Stimulated activated CD4-positive, alpha-beta T cell treated with anti-CD3 and anti-CD28 coated beads, TNF-alpha, amount 100 ng/mL, for 24 hours (primary cell): Measurements from ENCODE around the gene PTH1R.
A peak's percentile ranks its signal among the peaks of the same experiment; 100 is the strongest.

ENCODE experiments used
- DNase-seq, 3 experiments: peaks; one replicate each; pipeline ENCODE4 v3.0.0-alpha.2; 2020; ENCODE audit warnings: low read depth in 3 of 3

PTH1R gene

DNA sequence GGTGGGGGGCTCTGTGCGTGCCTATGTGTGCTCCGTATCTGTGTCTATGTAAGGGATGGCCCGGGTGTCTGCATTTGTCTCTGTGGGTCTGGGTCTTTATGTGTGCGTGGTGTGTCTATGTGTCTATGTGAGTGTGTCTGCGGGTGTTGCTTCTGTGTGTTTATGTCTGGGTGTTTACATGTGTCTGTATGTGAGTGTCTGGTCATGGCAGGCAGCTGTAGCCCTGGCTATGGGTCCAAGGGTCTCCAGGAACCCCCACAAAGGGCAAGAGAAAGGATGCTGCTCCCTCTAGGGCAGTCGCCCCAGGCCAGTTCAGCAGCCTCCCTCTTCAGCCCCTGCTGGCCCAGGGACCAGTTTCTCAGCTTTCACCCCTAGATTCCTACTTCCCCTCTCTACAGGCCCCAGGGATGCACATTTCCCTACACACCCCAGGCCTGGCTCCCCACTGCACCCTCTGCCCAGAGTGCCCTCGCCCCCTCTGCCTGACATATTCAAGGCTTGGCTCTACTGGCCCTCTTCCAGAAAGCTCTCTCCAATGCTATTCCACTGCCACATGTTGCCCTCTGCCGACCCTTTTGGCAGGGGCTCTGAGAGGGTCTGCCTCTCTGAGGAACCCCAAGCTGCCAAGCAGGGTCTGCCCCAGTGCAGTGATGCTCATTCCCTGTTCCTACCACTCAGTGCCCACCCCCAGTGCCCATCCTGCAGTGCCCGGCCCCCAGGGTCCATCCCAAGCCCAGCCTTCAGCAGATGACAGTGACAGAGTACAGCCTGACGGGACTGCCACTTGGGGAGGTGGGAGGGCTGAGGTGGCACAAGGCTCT lies 13.2 kb upstream of the PTH1R start:
- DNase-seq = no peak

DNA sequence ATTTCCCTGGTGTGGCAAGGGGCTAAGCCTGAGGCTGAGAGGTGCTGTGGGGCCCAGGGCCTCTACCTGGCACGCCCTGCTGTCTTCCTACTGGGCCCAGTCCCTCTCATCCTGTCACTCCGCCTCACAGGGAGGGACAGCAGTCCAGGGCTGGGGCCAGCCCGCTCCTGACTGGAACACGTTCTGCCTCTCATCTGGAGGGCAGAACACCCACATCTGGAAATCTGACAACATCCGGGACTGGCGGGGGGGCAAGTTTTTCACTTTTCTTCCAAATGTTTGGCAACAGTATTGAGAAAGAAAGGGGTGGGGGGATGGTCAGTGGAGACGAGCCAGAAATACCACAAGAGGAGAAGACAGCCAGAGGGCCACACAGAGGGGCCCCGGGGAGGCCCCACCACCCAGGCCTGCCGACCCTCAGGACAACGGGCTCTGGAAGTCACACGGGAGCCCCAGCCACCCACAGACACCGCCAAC lies 12.5 kb upstream of the PTH1R start:
- no peak for DNase-seq

GRCh38 chr3:46865546-46865945 lies 12.0 kb upstream of the PTH1R start:
- DNase-seq = no peak

GRCh38 chr3:46866032-46866595 lies 11.4 kb upstream of the PTH1R start:
- DNase-seq = no peak

GRCh38 chr3:46866720-46867549 lies 10.6 kb upstream of the PTH1R start:
- DNase-seq = peak; percentile 67 to 80 (median 74)

- no peak for DNase-seq
Measured at GRCh38 chr3:46867550-46867898, 10.0 kb upstream of the PTH1R start.

DNA sequence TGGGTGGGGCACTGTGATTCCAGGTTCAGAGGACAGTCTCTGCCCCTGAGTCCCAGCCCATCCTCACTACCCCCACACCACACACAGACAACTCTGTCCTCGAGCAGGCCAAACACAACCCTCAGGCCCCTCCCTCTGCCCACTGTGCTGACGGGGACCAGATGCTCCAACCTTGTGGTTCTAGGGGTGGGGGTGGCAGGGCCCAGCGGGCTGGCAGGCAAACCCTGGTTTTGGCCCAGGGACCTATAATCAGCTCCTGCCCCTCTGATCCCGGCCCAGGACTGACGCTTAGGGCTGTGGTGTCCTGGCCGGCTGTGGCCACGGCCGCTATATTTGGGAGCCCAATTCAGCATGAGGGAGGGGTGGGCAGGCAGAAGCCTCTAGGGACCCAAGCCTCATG lies 9.2 kb upstream of the PTH1R start:
- no peak for DNase-seq

DNA sequence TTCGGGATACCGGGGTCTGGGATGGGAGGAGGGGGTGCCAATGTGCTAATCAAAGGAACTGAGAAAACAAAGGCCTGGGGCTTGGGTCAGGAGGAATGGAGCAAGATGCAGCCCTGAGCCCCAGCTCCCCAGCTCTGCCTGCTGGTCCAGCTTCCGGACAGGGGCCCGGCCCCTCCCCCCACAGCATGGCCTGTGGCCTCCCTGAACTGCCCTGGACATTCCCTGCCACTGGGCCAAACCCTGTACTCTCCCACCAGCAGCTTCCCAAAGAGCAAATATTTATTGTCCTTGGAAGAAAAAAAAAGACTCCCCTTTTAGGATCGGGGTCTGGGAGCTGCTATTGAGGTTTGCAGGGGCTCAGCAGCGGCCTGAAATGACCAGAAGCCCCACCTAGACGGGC lies 8.6 kb upstream of the PTH1R start:
- DNase-seq = no peak

DNA sequence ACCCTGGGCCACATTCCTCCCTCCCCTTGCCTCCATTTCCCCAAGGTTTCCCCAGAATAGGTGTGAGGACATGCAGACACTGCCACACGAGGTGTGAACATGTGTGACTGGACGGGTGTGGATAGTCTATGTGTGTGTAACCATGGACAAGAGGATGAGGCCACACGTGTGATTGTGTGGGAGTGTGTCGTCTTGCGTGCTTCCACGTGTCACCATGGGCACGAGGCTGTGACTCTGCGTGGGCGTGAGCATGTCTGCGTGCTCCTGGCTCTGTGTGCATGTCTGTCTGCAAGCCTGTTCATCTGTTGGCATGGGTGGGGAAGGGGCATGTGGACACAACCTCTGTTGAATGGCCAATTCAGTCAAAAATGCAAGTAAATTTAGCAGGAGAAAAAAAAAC lies 8.1 kb upstream of the PTH1R start:
- DNase-seq = no peak

DNA sequence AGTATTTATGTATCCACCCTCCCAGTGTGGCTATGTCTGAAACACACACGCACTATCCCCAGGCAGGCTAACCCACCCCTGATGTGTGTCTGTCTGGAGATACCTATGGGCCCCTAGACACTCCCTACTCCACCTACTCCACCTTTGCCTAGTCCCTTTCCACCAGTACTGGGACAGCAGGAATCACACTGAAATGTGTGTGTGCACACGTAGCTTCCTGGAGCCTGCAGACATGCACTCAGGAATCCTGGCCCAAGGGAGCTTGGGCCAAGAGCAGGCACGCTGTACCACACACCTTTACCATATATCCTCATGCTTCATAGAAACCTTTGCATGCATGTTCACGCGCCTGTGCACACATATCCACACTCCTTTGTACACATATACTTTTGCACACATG lies 6.9 kb upstream of the PTH1R start:
- no peak for DNase-seq

DNA sequence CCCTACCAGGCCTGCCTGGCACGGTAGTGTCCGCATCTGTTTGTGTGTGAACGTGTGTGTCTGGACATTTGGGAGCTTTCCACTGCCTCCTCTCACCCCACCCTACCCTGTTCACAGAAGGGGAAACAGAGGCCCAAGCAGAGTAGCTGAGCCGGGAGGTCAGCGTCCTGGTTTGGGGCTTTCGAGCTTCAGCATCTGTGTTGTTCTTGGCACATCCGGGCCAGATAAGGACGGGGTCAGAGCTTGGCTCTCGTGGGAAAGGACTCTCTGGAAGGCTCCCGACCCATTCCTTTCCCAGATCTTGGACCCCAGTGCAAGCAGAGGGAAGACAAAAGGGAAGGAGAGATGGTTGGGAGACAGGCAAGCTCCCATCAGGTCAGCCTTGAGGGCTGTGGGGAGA lies 6.3 kb upstream of the PTH1R start:
- no peak for DNase-seq

- no peak for DNase-seq
Measured at GRCh38 chr3:46873521-46873920, 4.0 kb upstream of the PTH1R start.

DNA sequence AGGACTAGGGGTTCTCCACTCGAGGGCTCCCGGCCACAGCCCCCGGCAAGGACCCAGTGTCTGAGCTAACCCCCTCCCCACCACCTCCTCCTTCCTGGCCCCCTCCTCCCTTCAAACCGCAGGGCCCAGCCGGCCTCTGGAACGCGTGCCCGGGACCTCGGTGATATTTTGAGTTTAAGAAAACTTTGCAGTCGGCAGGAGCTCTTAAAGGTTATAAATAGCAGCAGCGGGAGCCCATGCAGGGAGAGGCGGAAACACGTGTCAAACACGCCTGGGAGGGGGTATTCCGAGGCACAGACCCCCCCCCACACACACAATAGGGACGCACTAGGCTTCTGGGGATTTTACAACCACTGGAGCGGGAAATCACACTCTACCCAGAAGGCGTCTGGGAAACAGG lies 3.1 kb upstream of the PTH1R start:
- no peak for DNase-seq

DNA sequence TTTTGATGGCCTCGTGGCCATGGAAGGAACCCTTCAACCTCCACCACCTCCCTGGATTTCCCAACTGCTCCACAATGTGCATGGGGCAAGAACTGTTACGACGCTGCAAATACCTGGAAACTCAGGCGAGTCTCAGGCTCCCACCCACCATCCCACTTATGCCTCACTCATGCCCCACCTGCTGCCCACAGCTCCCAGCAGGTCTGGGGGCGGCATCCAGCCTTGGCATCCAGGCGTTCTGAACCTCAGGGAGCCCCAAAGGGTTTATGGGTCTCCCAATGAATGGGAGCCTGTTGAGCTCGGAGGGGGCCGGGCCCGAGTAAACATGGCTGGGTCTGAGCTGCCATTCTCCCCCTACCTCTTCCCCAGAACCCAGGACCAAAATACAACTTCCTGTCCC lies 2.0 kb upstream of the PTH1R start:
- no peak for DNase-seq

DNA sequence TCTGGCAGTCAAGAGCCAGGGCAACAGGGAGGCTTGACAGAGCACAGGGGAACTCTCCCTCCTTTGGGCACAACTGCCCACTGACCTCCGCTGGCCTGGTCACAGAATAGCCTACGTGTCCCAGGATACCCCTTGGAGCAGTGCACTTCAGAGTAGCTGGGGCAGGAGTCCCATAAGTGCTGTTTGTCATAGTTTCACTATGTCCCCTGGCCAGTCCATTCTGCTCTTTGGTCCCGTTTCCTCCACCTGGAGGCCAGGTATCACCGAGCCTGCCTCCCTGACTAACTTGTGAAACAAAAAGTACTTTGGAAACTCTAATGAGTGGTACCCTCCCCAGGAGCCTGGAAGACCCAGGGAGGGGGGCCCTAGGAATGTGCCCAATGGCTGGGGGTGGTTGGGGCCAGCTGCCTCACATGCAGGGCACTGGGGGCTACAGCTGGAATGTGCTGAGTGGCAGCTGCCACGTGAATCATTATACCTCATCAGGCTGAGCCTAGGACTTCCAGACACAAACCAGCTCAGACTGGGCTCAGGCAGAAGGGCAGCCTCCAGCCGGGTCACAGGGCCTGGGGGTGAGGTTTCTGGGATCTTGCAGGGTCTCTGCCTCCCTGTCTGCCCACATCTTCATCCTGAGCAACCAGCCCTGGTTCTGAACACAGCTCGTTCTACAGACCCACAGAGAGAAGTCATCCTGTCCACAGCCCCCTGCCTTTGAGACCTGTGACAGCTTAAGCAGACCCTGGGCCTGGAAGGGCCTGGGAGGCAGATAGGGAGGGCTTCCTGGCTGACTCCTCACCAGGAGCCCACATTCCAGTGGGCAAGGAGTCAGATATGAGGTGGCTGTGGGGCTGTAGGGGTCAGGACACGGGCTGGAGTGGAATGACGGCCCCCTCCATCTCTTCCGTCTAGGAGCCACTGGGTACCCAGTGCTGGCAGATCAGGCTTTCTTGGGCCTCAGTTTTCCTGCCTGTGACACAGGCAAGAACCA lies 914 bp upstream of the PTH1R start:
- no peak for DNase-seq

GRCh38 chr3:46878781-46879436 lies 1.4 kb downstream of the PTH1R start:
- no peak for DNase-seq

DNA sequence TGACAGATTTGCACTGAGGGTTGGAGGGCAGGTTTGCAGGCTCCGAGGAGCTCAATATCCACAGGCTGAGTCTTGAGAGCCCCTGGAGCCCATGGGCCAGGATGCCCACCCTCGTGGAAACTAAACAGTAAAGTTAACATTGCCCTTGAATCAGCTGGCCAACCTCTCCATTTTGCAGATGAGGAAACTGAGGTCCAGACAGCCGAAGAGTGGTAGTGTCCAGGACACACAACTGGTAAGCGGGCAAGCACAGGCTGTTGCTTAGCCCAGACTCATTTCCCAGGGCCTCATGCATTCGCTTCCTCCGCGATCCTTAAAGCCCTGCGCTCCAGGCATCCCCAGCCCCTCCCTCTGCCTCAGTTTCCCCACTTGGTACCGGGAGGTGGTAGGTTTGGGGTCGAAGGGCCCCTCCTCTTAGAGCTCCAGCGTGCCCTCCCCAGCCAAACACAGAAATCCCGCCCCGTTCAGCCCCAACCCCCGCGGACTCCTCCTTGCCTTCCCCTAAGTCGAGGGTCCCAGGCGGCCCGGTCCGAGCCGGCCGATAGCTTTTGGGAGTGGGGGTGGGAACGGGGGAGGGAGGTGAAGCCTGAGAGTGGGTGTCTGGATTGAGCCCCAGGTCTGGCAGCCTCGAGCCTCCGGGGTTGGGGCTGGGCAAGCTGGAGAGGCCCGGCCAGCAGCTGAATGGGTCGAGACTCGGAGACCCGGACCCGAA lies 3.5 kb downstream of the PTH1R start:
- no peak for DNase-seq

DNA sequence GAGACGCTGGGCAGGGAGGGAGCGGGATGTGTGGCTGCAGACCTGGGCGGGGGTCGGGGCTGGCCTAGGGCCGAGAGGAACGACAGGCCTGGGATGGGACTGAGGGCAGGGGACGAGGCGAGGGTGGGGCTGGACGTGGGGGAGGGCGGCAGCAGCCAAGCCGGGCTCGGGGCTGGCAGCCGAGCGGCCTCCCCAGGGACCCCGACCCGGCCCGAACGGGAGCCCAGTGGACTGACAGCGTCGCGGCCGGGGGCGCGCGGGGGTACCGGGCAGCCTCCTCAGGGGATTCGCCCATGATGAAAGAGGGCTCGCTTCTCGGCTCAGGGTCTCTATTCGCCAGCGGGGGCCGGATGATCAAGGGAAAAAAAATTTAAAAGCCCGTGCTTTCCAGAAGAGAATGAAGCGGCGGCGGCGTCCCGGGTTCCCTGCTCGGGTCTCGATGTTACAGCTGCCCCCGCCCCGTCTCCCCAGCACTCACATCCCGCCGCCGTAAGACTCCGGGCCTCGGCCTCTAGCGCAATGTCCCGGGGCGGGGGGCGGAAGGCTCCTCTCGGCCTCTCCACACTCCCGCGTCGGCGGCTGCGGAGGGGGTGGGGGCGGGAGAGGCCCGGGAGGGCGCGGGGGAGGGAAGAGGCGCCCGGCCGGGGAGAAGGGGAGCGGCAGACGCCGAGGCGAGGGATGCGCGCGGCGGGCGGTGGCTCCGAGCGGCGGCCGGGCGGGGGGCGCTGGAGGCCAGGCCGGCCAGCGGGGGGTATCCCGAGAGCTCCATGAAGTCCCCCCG lies 4.3 kb downstream of the PTH1R start:
- peak in 1 of 3 experiments; percentile 15 for DNase-seq

- DNase-seq = no peak
Measured at GRCh38 chr3:46882377-46883053, 5.0 kb downstream of the PTH1R start.
